B cell (primary cell): Measurements from ENCODE around the gene CXADR.

Experiments
- EZH2 ChIP-seq: IDR thresholded peaks from 2 replicates; pipeline ENCODE4 v1.6.1; 2012; ENCODE audit warnings: borderline replicate concordance, low read depth, mild to moderate bottlenecking, moderate library complexity, low read length; ENCODE audit not compliant: insufficient read depth, poor library complexity, severe bottlenecking
- TF ChIP-seq, protein P1 (sequence below): fragments of 200-600 bp; IDR thresholded peaks from one replicate; pipeline ENCODE4 v1.8.0; 2022; ENCODE audit warnings: antibody characterized with exemption, mild to moderate bottlenecking

DNA sequence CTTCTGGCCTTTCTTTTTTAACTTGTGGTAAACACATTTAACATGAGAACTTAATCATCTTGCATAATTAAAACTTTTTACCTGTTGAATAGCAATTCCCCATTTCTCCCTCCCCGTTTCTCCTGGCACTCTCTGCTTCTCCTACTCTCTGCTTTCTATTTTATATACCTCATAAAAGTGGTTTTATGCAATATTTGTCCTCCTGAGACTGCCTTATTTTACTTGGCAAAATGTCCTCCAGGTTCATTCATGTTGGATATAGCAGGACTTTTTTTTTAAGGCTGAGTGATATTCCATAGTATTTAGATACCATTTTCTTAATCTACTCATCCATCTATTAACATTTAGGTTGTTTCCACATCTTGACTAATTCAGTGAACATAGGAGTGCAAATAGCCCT is 64.9 kb downstream of the CXADR start:
- TF ChIP-seq, protein P1, sequence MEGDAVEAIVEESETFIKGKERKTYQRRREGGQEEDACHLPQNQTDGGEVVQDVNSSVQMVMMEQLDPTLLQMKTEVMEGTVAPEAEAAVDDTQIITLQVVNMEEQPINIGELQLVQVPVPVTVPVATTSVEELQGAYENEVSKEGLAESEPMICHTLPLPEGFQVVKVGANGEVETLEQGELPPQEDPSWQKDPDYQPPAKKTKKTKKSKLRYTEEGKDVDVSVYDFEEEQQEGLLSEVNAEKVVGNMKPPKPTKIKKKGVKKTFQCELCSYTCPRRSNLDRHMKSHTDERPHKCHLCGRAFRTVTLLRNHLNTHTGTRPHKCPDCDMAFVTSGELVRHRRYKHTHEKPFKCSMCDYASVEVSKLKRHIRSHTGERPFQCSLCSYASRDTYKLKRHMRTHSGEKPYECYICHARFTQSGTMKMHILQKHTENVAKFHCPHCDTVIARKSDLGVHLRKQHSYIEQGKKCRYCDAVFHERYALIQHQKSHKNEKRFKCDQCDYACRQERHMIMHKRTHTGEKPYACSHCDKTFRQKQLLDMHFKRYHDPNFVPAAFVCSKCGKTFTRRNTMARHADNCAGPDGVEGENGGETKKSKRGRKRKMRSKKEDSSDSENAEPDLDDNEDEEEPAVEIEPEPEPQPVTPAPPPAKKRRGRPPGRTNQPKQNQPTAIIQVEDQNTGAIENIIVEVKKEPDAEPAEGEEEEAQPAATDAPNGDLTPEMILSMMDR, result no peak
- no peak for TF ChIP-seq EZH2
